KBM-7 (cell line): ENCODE results near the gene NRTN.
"Not testable (repeated sequence)": the region's sequence is repeated elsewhere in the genome, so short reads cannot be mapped to it uniquely, and the experiment has no call there.

ENCODE experiments used
- DNase-seq: peaks from one replicate; pipeline ENCODE4 v3.0.0-alpha.2; 2015
- in situ Hi-C: fragments of 300-500 bp; cut with MboI; formaldehyde crosslinking; loops from 2 replicates; pipeline ENCODE4 v1.14.3; 2020; ENCODE audit warnings: low sequenced_read_pairs, low pct_unique_long_range_greater_than_20kb, mixed read lengths

NRTN gene

DNA sequence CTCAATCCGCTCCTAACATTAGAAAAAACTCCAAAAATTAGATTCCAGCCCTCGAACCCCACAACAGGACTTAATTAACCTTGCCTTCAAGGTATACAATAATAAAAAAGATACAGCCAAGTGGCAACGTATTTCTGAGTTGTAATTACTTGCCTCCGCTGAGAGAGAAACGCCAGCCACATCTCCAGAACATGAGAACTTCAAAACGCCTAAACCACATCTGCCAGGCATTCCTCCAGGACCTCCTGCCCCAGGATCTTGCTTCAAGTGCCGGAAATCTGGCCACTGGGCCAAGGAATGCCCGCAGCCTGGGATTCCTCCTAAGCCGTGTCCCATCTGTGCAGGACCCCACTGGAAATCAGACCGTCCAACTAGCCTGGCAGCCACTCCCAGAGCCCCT is 49.3 kb downstream of the NRTN start:
- in situ Hi-C loops, DNase-seq: not testable (repeated sequence)

- DNase-seq, in situ Hi-C loops: not testable (repeated sequence)
Measured at GRCh38 chr19:5855151-5855550, 50.3 kb downstream of the NRTN start.

GRCh38 chr19:5857203-5858081 is 52.6 kb downstream of the NRTN start:
- in situ Hi-C loops = no loop called here
- DNase-seq = no peak

- in situ Hi-C loops = no loop called here
- DNase-seq = no peak
Measured at GRCh38 chr19:5863030-5863665, 58.3 kb downstream of the NRTN start.

GRCh38 chr19:5864013-5864720 is 59.3 kb downstream of the NRTN start:
- no peak for DNase-seq
- in situ Hi-C loops = no loop called here

DNA sequence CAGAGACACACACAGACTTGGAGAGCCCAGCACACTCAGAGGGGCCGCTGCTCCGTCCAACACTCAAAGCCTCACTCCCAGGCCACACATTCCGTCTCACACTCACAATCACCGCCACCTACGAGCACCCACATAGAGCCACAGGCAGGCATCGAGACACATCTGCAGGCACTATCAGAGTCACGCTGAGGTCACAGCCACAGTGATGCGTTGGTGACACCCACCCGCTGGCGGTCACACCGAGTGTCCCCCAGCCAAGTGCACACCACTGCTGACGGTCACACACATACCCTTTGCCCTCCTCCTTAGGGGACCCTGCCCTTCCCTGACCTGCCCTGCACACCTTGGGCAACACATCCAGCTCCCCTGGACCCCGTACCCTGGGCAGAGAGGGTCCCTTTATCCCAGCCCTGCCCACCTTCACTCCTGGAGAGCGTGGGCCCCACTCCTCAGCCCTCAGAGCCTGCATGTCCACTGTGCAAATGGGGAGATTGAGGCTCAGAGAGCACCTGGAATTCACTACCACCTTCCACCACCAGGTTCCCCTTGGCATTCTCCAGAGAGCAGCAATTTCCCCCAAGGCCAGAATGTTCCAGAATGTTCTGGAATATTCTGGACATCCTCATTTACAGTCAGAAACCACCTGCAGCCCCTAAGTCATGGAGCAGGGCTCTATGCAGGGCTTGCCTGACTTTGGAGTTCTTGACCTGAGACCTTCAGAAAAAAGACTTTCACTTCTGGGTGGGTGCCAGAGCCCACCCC is 60.0 kb downstream of the NRTN start:
- in situ Hi-C loops = no loop called here
- no peak for DNase-seq

DNA sequence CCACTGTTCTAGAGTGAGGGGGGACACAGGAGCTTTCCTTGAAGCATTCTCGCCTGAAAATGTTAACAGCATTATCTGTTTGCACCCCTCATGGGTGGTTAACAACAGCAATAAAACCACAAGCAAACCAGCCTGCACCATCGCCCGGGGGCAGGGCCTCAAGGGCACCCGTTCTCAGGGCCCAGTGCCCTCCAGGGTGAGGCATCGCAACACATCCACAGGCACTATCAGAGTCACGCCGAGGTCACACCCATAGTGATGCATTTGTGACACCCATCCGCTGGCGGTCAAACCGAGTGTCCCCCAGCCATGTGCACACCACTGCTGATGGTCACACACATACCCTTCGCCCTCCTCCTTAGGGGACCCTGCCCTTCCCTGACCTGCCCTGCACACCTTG is 60.9 kb downstream of the NRTN start:
- in situ Hi-C loops = no loop called here
- DNase-seq = no peak

- no peak for DNase-seq
- in situ Hi-C loops = no loop called here
Measured at GRCh38 chr19:5867201-5868136, 62.6 kb downstream of the NRTN start.

- in situ Hi-C loops = no loop called here
Measured at GRCh38 chr19:5870986-5871394, 66.1 kb downstream of the NRTN start.

DNA sequence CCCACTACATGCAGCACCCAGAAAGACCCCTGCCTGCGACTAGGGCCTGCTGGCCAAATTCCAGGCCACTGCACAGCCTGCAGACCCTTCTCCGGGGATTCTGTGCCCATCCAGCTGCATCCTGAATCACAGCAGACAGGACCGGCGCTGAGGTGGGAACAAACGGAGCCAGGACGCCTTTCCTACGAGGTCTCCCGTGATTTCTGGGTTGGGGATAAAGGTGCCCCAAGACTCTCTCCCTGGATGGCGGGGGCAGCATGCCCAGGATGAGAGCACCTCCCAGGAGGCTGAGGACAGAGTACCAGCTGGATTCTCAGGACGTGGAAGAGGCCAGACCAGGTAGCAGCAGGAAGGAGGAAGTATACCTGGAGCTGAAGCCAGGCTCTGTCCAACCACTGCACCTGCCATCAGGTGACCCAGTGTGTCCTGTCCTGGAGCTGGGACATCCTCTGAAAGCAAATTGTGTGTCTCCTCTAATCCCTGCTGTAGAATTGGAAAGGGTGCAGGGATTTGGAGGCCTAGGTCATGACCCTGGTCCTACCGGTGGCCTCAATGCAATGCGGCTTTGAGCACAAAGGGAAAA is 68.8 kb downstream of the NRTN start:
- DNase-seq = no peak
- in situ Hi-C loops = no loop called here

More at GRCh38 chr19:5870986-5871394, 66.1 kb downstream of the NRTN start:
- DNase-seq = no peak

DNA sequence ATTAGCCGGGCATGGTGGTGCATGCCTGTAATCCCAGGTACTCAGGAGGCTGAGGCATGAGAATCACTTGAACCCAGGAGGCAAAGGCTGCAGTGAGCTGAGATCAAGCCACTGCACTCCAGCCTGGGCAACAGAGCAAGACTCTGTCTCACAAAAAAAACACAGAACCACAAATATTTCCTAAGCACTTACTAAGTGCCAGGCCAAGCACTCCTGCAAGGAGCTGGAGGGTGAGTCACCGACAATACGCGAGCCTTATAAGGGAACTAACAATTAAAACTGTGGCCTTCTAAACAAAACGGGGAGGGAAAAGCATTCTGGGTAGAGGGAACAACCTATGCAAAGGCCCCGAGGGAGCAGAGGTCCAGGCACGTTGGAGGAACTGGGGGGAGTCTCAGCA is 69.6 kb downstream of the NRTN start:
- DNase-seq, in situ Hi-C loops: not testable (repeated sequence)

DNA sequence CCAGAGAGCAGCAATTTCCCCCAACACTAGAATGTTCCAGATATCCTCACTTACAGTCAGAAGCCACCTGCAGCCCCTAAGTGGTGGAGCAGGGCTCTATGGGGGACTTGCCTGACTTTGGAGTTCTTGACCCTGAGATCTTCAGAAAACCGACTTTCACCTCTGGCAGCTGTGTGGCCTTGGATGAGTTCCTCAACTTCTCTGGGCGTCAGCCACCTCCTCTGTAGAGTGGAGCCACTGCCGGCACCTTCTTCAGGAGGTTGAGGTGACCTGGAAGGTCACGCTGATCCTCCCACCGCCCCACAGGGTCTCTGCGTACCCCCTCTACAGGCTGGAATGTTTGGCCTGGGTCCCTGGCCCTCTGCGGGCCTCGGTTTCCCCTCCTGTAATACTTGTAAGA is 72.6 kb downstream of the NRTN start:
- no peak for DNase-seq
- in situ Hi-C loops = no loop called here

DNA sequence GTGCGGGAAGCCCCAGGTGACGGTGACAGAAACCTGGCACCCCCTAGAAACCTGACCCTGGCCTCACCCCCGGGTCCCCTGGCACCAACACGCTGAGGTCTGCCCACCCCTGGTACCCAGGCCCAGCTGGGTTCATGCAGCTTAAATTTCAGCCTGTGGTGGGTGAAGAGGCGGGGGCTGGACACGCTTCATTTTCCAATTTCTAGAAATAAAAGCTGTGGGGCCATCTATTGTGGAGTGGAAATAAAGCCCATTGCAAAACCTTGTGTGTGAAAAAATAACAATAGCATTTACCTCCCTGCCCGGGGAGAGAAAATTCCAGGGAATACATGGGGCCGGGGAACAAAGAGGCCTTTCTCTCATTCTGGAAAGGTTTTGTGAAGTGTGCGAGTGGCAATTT is 73.0 kb downstream of the NRTN start:
- no peak for DNase-seq
- in situ Hi-C loops = no loop called here
